ENCODE measurements around the gene SH3GL1.

DNA sequence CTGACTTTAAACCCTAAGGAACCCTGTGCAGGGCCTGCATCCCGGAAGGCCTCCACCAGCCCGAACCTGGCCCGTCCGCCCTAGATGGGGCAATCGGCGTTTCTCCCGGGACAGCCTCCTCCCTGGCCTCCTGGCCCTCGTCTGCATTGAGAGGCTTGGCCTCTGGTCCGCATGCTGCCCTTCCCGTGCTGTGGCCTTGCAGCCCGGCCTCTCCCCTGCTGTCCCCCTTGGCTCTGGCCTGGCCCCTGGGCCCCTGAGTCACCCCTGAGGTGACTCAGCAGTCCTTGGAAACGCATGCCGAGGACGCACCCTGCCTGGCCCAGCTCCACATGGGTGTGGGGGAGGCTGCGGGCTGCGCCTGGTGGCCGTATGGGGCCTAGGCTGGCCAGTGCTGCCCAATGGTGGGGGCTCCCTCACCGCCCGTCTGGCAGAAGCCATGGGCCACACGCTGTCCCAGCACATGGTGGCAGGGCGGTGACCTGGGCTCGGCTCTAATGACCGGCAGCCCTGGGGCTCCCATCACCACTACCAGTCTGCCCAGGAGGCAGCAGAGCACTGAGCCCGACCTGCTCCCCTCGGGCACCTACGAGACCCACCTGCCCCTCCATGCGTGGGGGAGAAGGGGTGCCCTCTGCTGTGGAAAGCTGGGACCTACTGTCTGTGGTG, 25.7 kb downstream of the SH3GL1 start:
- TF ChIP-seq POLR2A (IDR thresholded peaks at IDR 0.05) = peak in 1 of 2 donors; percentile 22
- TF ChIP-seq, protein P1, sequence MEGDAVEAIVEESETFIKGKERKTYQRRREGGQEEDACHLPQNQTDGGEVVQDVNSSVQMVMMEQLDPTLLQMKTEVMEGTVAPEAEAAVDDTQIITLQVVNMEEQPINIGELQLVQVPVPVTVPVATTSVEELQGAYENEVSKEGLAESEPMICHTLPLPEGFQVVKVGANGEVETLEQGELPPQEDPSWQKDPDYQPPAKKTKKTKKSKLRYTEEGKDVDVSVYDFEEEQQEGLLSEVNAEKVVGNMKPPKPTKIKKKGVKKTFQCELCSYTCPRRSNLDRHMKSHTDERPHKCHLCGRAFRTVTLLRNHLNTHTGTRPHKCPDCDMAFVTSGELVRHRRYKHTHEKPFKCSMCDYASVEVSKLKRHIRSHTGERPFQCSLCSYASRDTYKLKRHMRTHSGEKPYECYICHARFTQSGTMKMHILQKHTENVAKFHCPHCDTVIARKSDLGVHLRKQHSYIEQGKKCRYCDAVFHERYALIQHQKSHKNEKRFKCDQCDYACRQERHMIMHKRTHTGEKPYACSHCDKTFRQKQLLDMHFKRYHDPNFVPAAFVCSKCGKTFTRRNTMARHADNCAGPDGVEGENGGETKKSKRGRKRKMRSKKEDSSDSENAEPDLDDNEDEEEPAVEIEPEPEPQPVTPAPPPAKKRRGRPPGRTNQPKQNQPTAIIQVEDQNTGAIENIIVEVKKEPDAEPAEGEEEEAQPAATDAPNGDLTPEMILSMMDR (IDR thresholded peaks at IDR 0.05) = peak in 1 of 4 experiments; percentile 40

Measured in uterus (tissue), 2 donors.